Retinal pigment epithelial cell (primary cell): ENCODE data around the gene ZNF526.

Experiments
- DNase-seq: peaks from one replicate; pipeline ENCODE4 v3.0.0-alpha.2; 2010; ENCODE audit warnings: low read depth
- H3K4me3 ChIP-seq: 2 replicates; pipeline ENCODE4 v1.5.1; 2011; ENCODE audit warnings: mild to moderate bottlenecking, low read length, control low read depth, moderate library complexity
- CTCF ChIP-seq: conservative IDR thresholded peaks from 2 replicates; pipeline ENCODE4 v1.5.1; 2011; ENCODE audit warnings: low read depth, low read length, control low read depth, inconsistent platforms

ZNF526 gene

GRCh38 chr19:42270346-42271044 lies 50.4 kb downstream of the ZNF526 start:
- DNase-seq: peak; percentile 90
- H3K4me3 ChIP-seq: peak overlapping the region; percentile 77
- no peak for TF ChIP-seq CTCF

GRCh38 chr19:42271045-42271419 lies 50.9 kb downstream of the ZNF526 start:
- H3K4me3 ChIP-seq: peak overlapping the region; percentile 77
- DNase-seq: no peak
- no peak for TF ChIP-seq CTCF

DNA sequence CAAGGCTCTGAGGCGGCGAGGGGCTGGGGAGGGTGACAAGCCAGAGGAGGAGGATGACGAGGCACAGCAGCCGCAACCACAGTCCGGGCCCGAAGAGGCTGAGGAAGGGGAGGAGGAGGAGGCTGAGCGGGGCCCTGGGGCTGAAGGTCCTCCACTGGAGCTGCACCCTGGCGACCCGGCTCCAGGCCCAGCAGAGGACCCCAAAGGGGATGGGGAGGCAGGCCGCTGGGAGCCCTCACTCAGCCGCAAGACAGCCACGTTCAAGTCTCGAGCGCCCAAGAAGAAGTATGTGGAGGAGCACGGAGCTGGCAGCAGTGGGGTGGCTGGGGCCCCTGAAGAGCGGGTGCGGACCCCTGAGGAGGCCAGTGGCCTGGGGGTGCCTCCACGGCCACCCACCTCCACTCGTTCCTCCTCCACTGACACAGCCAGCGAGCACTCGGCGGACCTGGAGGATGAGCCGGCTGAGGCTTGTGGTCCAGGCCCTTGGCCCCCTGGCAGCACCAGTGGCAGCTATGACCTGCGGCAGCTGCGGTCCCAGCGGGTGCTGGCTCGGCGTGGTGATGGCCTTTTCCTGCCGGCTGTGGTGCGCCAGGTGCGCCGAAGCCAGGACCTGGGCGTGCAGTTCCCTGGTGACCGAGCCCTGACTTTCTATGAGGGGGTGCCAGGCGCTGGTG lies 51.9 kb downstream of the ZNF526 start:
- TF ChIP-seq CTCF: no peak
- no peak for DNase-seq
- H3K4me3 ChIP-seq: no peak overlapping the region

- no peak for DNase-seq
- no peak for TF ChIP-seq CTCF
- no peak overlapping the region for H3K4me3 ChIP-seq
Measured at GRCh38 chr19:42272535-42272897, 52.4 kb downstream of the ZNF526 start.

GRCh38 chr19:42272989-42273406 lies 52.9 kb downstream of the ZNF526 start:
- H3K4me3 ChIP-seq: no peak overlapping the region
- DNase-seq: no peak
- no peak for TF ChIP-seq CTCF

- no peak overlapping the region for H3K4me3 ChIP-seq
- TF ChIP-seq CTCF: no peak
- DNase-seq: no peak
Measured at GRCh38 chr19:42273407-42274064, 53.4 kb downstream of the ZNF526 start.
